ENCODE measurements around the gene BTAF1.

DNA sequence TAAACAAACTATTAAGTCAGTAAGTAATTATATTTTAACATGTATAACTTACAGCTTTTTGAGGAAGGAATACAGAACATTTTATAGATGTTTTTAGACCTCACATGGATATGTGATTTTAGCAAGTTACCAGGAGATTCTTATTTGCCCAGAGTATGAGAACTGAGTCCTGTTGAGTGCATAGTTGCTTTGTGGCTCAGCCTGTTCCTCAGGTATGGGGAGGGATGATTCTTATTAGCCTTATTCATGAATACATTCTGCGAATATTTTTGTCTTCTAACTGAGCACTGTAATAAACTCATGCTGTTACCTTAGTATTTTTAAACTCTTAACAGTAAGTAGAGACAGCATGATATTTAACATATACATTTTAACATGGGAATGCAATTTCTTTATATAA is 17.9 kb downstream of the BTAF1 start:
- TF ChIP-seq POLR2A (IDR thresholded peaks at IDR 0.05) = no peak
- TF ChIP-seq, protein P1, sequence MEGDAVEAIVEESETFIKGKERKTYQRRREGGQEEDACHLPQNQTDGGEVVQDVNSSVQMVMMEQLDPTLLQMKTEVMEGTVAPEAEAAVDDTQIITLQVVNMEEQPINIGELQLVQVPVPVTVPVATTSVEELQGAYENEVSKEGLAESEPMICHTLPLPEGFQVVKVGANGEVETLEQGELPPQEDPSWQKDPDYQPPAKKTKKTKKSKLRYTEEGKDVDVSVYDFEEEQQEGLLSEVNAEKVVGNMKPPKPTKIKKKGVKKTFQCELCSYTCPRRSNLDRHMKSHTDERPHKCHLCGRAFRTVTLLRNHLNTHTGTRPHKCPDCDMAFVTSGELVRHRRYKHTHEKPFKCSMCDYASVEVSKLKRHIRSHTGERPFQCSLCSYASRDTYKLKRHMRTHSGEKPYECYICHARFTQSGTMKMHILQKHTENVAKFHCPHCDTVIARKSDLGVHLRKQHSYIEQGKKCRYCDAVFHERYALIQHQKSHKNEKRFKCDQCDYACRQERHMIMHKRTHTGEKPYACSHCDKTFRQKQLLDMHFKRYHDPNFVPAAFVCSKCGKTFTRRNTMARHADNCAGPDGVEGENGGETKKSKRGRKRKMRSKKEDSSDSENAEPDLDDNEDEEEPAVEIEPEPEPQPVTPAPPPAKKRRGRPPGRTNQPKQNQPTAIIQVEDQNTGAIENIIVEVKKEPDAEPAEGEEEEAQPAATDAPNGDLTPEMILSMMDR (IDR thresholded peaks at IDR 0.05) = no peak
